ENCODE measurements around the gene KLK13. TPM values are rescaled to one million over a fixed set of nuclear protein-coding genes. Genes with fewer than 3 reads are reported as not detected.

Gene KLK13
- polyA plus RNA-seq, 3 donors, result 0.24 to 0.65 (median 0.53) TPM

- DNase-seq, result no peak
These were observed 1.2 kb downstream of the KLK13 start for GRCh38 chr19:51063664-51064063.

GRCh38 chr19:51060973-51061372 lies 3.9 kb downstream of the KLK13 start:
- no peak for DNase-seq

GRCh38 chr19:51060336-51060735 lies 4.6 kb downstream of the KLK13 start:
- no peak for DNase-seq

GRCh38 chr19:51059715-51060114 lies 5.2 kb downstream of the KLK13 start:
- DNase-seq, result no peak

GRCh38 chr19:51055866-51056265 lies 9.0 kb downstream of the KLK13 start:
- DNase-seq, result no peak

- DNase-seq, result no peak
These were observed 17.9 kb downstream of the KLK13 start for GRCh38 chr19:51047031-51047335.

- DNase-seq, result no peak
These were observed 20.6 kb downstream of the KLK13 start for GRCh38 chr19:51044327-51044726.

- no peak for DNase-seq
These were observed 21.4 kb downstream of the KLK13 start for GRCh38 chr19:51043497-51043896.

GRCh38 chr19:51040151-51040550 lies 24.7 kb downstream of the KLK13 start:
- DNase-seq, result no peak

- no peak for DNase-seq
These were observed 28.4 kb downstream of the KLK13 start for GRCh38 chr19:51036519-51036918.

- DNase-seq, result no peak
These were observed 30.2 kb downstream of the KLK13 start, which contains the start of gene KLK12 for GRCh38 chr19:51034704-51035103. TSS of gene KLK12 (minus strand) at chr19:51035002. CDS start at chr19:51034621, 381 bp downstream.

GRCh38 chr19:51031880-51032225 lies 33.0 kb downstream of the KLK13 start:
- no peak for DNase-seq

GRCh38 chr19:51031220-51031879 lies 33.5 kb downstream of the KLK13 start:
- DNase-seq, result no peak

- no peak for DNase-seq
These were observed 34.3 kb downstream of the KLK13 start for GRCh38 chr19:51030631-51031030.

GRCh38 chr19:51029718-51030117 lies 35.2 kb downstream of the KLK13 start:
- DNase-seq, result no peak

- DNase-seq, result no peak
These were observed 37.0 kb downstream of the KLK13 start for GRCh38 chr19:51027873-51028272.

- no peak for DNase-seq
These were observed 37.6 kb downstream of the KLK13 start for GRCh38 chr19:51027126-51027806.

- DNase-seq, result no peak
These were observed 38.4 kb downstream of the KLK13 start, which contains the start of gene KLK11 for GRCh38 chr19:51026554-51026831. TSS of gene KLK11 (minus strand) at chr19:51026616. CDS start at chr19:51025631, 985 bp downstream.

- no peak for DNase-seq
These were observed 38.9 kb downstream of the KLK13 start for GRCh38 chr19:51025809-51026553.

GRCh38 chr19:51025401-51025800 lies 39.5 kb downstream of the KLK13 start:
- no peak for DNase-seq

- no peak for DNase-seq
These were observed 40.0 kb downstream of the KLK13 start for GRCh38 chr19:51024924-51025323.

- no peak for DNase-seq
These were observed 40.9 kb downstream of the KLK13 start for GRCh38 chr19:51023946-51024345.

- DNase-seq, result no peak
These were observed 42.4 kb downstream of the KLK13 start for GRCh38 chr19:51022526-51022925.
